Activated T-cell treated with anti-CD3 and anti-CD28 coated beads, Interleukin-2, amount 50 U/mL, for 4 hours (primary cell): ENCODE measurements around the gene GALNT10. TPM values are rescaled to one million over a fixed set of nuclear protein-coding genes. Genes with fewer than 3 reads are reported as not detected.

Experiments used
- ATAC-seq, 2 donors: fragments of 200-7000 bp; cut with Tn5 transposase; one replicate each; pipeline ENCODE4 v1.10.0; 2021
- DNase-seq: peaks from one replicate; pipeline ENCODE4 v3.0.0-alpha.2; 2020
- H3K27me3 Mint-ChIP-seq: one replicate; pipeline ENCODE4 v1.8.0; 2021; ENCODE audit warnings: low read depth, mixed read lengths
- H3K36me3 Mint-ChIP-seq: one replicate; pipeline ENCODE4 v1.8.0; 2022; ENCODE audit warnings: mixed read lengths; ENCODE audit not compliant: insufficient read depth
- H3K4me1 Mint-ChIP-seq: one replicate; pipeline ENCODE4 v1.8.0; 2021; ENCODE audit warnings: low read depth, mixed read lengths
- H3K4me3 Mint-ChIP-seq: one replicate; pipeline ENCODE4 v1.8.0; 2021; ENCODE audit warnings: mild to moderate bottlenecking, moderate library complexity, mixed read lengths
- H3K9me3 Mint-ChIP-seq: one replicate; pipeline ENCODE4 v1.8.0; 2021; ENCODE audit warnings: mixed read lengths
- total RNA-seq, 3 donors: library from RNA; stranded (reverse); gene quantifications; one replicate each; pipeline ENCODE4 v1.2.1, GENCODE V29; 2021

The GALNT10 gene
- total RNA-seq, 3 donors from 2014 or later, result 26.8 to 34.8 (median 34.6) TPM

- Mint-ChIP-seq H3K27me3 (no peaks in the 10 kb centered on the region), H3K4me3 (no peak overlapping the region), H3K36me3 (peaks cover 27% of the 10 kb centered on the region), H3K4me1 (peaks cover 42% of the 10 kb centered on the region), H3K9me3 (peaks cover 8% of the 10 kb centered on the region)
- ATAC-seq (no peak), DNase-seq (no peak)
These were observed 32.8 kb downstream of the GALNT10 start for GRCh38 chr5:154223320-154223719.

DNA sequence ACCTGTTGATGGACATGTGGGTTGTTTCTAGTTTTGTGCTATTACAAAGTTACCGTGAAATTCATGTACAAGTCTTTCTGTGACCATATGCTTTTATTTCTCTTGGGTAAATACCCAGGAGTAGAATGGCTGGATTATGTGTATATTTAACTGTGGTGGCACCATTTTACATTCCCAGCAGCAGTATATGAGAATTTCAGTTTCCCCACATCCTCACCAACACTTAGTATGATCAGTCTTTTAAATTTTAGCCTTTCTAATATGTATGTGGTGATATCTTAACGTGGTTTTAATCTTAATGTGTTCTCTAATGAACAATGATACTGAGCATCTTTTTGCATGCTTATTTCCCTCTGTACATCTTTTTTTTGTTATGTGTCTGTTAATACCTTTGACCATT, 36.6 kb downstream of the GALNT10 start:
- Mint-ChIP-seq H3K9me3 (peaks cover 8% of the 10 kb centered on the region), H3K27me3 (no peaks in the 10 kb centered on the region), H3K4me1 (peaks cover 32% of the 10 kb centered on the region), H3K36me3 (peaks cover 24% of the 10 kb centered on the region), H3K4me3 (no peak overlapping the region)
- ATAC-seq, result no peak
- DNase-seq, result no peak

DNA sequence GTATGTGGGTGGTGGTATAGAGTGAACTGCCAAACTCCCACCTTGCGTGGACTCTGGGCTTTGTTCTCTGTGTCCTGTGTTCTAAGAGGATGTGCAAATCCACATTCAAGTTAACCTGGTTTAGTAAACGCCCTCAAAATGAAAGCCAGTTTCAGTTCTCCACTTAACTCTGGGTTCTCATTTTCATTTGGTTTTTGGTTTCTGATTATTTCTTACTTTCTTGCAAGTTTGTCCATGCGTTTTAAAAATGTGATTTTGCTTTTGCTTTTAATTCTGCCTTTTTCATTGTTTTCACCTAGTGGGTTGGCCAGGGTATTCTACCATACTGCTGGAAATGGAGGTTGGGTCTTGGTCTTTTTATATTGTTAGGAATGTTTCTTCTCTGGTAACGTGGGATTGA, 38.2 kb downstream of the GALNT10 start:
- peak overlapping the region; percentile 35 for H3K4me3 Mint-ChIP-seq
- ATAC-seq (peak in 1 of 2 donors; percentile 21), DNase-seq (no peak)
- peaks cover 24% of the 10 kb centered on the region for H3K36me3 Mint-ChIP-seq
- peaks cover 8% of the 10 kb centered on the region for H3K9me3 Mint-ChIP-seq
- H3K4me1 Mint-ChIP-seq, result peaks cover 26% of the 10 kb centered on the region
- H3K27me3 Mint-ChIP-seq, result no peaks in the 10 kb centered on the region

DNA sequence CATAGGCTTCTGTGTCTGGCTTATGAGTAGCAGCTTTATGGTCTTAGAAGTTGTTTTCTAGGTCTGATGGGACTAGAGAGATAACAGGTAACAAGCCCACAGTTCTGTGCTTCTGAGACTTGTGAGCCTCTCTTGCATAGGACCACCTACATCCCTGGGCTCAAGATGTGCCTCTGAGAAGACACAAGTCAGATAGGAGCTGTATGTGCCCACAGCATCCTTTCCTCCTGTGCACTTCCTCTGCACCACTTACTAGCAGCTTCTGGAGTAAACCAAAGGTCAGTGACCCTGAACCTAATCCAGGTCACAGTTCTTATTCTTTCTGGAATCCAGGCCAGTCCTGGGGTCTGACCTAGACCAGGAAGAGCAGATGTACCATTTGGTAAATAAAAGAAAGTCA, 40.0 kb downstream of the GALNT10 start:
- Mint-ChIP-seq H3K9me3 (peaks cover 8% of the 10 kb centered on the region), H3K27me3 (no peaks in the 10 kb centered on the region), H3K4me1 (peaks cover 30% of the 10 kb centered on the region), H3K36me3 (peaks cover 24% of the 10 kb centered on the region), H3K4me3 (no peak overlapping the region)
- DNase-seq (no peak), ATAC-seq (no peak)

DNA sequence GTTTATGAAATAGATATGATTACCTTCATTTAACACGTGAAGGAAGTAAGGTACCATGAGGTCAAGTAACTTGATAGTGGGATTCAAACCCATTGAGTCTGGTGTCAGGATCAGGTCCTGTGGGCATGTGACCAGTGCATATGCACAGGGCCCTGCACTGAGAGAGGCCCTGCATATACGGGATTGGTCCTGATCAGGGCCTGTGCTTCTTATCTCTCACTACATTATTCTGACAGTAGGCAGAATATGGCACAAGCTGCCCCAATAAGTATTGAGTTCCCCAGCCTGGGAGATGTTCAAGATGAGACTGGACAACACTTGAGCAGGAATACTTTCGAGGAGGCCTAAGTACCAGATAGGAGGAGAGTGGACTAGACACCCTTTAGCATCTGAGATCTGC, 44.0 kb downstream of the GALNT10 start:
- ATAC-seq, result no peak
- no peaks in the 10 kb centered on the region for H3K27me3 Mint-ChIP-seq
- H3K36me3 Mint-ChIP-seq, result peaks cover 6% of the 10 kb centered on the region
- H3K9me3 Mint-ChIP-seq, result no peaks in the 10 kb centered on the region
- no peak overlapping the region for H3K4me3 Mint-ChIP-seq
- H3K4me1 Mint-ChIP-seq, result peaks cover 43% of the 10 kb centered on the region
- no peak for DNase-seq

DNA sequence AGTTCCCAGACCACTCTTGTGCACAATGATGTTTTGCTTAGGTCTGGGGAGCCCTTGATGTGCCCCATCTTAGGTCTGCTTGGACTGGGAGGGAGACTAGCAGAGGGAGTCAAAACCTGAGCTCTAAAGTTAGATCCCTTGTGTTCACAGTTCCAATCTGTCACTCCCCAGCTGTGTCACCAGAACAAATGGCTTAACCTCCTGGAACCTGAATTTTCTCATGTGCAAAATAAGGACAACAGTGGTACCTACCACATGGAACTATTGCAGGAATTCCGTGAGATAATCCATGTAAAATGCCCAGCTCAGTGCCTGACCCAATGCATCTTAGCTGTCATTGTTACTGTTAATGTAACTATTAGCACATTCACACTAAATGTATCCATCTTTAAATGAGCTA, 45.5 kb downstream of the GALNT10 start:
- ATAC-seq (no peak), DNase-seq (no peak)
- peaks cover 4% of the 10 kb centered on the region for H3K36me3 Mint-ChIP-seq
- H3K27me3 Mint-ChIP-seq, result no peaks in the 10 kb centered on the region
- no peak overlapping the region for H3K4me3 Mint-ChIP-seq
- H3K9me3 Mint-ChIP-seq, result no peaks in the 10 kb centered on the region
- H3K4me1 Mint-ChIP-seq, result peaks cover 42% of the 10 kb centered on the region

DNA sequence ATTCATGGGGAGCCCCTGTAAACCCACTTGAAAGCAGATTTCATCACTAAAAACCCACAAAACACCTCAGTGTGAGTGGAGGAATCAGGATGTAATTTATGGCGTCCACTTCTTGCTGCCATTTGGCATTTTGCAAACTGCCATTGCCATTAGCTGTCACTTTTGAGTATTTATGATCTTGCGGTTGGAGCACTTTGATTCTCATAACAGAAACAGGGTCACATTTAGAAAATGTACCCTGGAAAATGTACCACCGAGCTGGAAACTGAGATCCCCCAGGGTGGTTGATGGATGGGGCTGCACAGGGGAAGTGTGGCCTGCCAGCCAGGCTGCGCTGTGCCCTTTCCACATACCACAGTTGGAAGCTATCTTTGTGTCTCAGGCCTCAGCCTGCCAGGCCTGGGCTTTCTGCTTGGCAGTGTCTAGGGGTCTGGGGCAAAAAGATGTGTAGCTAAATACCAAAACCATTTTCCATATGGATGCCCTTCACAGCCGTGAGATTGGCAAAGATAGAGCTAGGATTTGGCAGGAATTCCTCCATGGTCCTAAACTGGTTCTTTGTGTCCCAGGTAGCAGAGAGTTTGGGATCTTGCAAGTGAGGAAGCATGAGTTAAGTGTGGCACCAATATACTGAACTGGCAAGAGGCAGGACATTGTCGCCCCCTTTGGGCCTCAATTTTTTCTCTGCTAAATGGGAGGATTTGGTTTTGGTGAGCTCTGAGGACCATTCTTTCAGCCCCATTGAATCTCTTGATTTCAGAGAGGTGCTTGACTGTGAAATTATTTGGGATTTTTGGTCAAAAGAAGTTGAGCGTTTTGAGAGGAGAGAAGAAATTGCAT, 46.2 kb downstream of the GALNT10 start:
- ATAC-seq, result no peak
- Mint-ChIP-seq H3K9me3 (no peaks in the 10 kb centered on the region), H3K4me3 (no peak overlapping the region), H3K36me3 (peaks cover 3% of the 10 kb centered on the region), H3K27me3 (no peaks in the 10 kb centered on the region), H3K4me1 (peaks cover 42% of the 10 kb centered on the region)
- DNase-seq, result no peak

GRCh38 chr5:154237376-154237743, 46.8 kb downstream of the GALNT10 start:
- Mint-ChIP-seq H3K9me3 (no peaks in the 10 kb centered on the region), H3K4me3 (no peak overlapping the region), H3K4me1 (peaks cover 40% of the 10 kb centered on the region), H3K36me3 (peaks cover 3% of the 10 kb centered on the region), H3K27me3 (no peaks in the 10 kb centered on the region)
- DNase-seq (no peak), ATAC-seq (no peak)

GRCh38 chr5:154237946-154238345, 47.4 kb downstream of the GALNT10 start:
- Mint-ChIP-seq H3K36me3 (peaks cover 3% of the 10 kb centered on the region), H3K27me3 (no peaks in the 10 kb centered on the region), H3K4me1 (peaks cover 44% of the 10 kb centered on the region), H3K9me3 (no peaks in the 10 kb centered on the region), H3K4me3 (no peak overlapping the region)
- DNase-seq (no peak), ATAC-seq (no peak)

GRCh38 chr5:154238776-154239481, 48.4 kb downstream of the GALNT10 start:
- Mint-ChIP-seq H3K27me3 (no peaks in the 10 kb centered on the region), H3K9me3 (no peaks in the 10 kb centered on the region), H3K4me3 (no peak overlapping the region), H3K4me1 (peaks cover 44% of the 10 kb centered on the region), H3K36me3 (peaks cover 3% of the 10 kb centered on the region)
- no peak for DNase-seq
- ATAC-seq, result no peak

GRCh38 chr5:154240595-154240994, 50.1 kb downstream of the GALNT10 start:
- H3K4me3 Mint-ChIP-seq, result no peak overlapping the region
- DNase-seq (no peak), ATAC-seq (no peak)
- no peaks in the 10 kb centered on the region for H3K27me3 Mint-ChIP-seq
- H3K36me3 Mint-ChIP-seq, result peaks cover 10% of the 10 kb centered on the region
- peaks cover 43% of the 10 kb centered on the region for H3K4me1 Mint-ChIP-seq
- H3K9me3 Mint-ChIP-seq, result no peaks in the 10 kb centered on the region

DNA sequence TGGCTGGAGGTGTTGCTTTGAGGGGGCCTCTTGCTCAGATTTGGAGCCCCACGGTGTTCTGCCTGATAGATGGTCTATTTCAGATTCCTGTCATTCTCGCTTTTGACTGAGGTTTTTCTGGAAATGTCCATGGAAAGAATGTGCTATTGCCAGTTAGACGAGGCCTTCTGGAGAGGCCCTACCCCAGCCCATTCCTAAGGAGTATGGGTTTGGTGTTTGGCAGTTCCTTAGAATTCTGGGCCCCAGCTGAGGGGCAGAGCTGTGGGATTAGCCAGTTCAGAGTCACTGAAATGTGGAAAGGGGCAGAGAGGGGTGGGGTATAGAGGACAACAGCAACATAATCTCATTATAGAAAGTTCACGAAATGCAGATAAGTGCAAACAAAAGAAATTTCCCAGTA, 50.5 kb downstream of the GALNT10 start:
- no peak overlapping the region for H3K4me3 Mint-ChIP-seq
- peaks cover 40% of the 10 kb centered on the region for H3K4me1 Mint-ChIP-seq
- no peaks in the 10 kb centered on the region for H3K9me3 Mint-ChIP-seq
- DNase-seq, result no peak
- no peak for ATAC-seq
- H3K36me3 Mint-ChIP-seq, result peaks cover 10% of the 10 kb centered on the region
- H3K27me3 Mint-ChIP-seq, result no peaks in the 10 kb centered on the region

GRCh38 chr5:154242442-154242841, 51.9 kb downstream of the GALNT10 start:
- DNase-seq (no peak), ATAC-seq (no peak)
- Mint-ChIP-seq H3K4me1 (peaks cover 29% of the 10 kb centered on the region), H3K4me3 (no peak overlapping the region), H3K36me3 (peaks cover 10% of the 10 kb centered on the region), H3K9me3 (no peaks in the 10 kb centered on the region), H3K27me3 (no peaks in the 10 kb centered on the region)

DNA sequence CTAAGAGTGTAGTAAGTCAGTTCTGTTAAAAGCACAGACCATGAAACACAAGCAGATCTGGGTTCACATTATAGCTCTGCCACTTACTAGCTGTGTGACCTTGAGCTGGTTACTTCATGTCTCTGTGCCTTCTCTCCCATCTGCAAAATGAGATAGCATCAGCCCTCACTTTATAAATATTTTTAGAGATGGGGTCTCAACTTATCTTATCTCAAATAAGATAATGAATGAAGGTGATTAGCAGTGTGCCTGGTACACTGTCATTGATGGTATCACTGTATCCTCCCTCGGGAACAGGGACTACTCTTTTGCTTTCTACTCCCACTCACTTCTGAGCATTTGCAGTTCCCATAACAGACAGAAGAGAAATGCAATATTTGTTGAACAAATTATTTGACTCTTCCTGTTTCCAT, 52.4 kb downstream of the GALNT10 start:
- Mint-ChIP-seq H3K27me3 (no peaks in the 10 kb centered on the region), H3K4me3 (no peak overlapping the region), H3K36me3 (peaks cover 10% of the 10 kb centered on the region), H3K4me1 (peaks cover 24% of the 10 kb centered on the region), H3K9me3 (no peaks in the 10 kb centered on the region)
- DNase-seq, result no peak
- ATAC-seq, result no peak

DNA sequence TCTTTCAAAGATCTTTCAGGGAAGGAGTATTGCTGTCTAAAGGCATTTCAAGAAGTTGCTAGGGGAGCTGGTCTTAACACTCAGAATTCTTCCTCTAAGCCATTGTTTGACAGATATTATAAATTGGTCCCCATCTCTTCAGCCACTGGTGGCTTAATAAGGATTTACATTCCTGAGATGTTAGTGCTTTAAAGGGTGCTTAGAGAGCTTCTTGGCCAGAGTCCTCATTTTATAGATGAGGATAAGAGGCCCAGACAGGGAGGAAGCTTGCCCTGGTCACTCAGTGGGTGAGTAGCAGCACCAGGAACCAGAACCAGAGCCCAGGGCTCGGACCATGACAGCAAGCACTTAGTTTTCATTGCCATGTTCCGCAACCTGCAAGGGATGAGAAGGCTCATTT, 53.2 kb downstream of the GALNT10 start:
- peaks cover 10% of the 10 kb centered on the region for H3K36me3 Mint-ChIP-seq
- H3K4me1 Mint-ChIP-seq, result peaks cover 22% of the 10 kb centered on the region
- no peaks in the 10 kb centered on the region for H3K27me3 Mint-ChIP-seq
- H3K4me3 Mint-ChIP-seq, result no peak overlapping the region
- DNase-seq (no peak), ATAC-seq (no peak)
- no peaks in the 10 kb centered on the region for H3K9me3 Mint-ChIP-seq
